NCI-H1417 treated with DMSO at 0.1 percent for 48 hours (cell line): ENCODE results near the gene SSRP1.
"Not testable (repeated sequence)": the region's sequence is repeated elsewhere in the genome, so short reads cannot be mapped to it uniquely, and the experiment has no call there.

Experiments used
- DNase-seq: peaks from one replicate; lab custom pipeline; 2025; lab: John Stamatoyannopoulos, UW

SSRP1 gene

GRCh38 chr11:57338142-57338541, 2.5 kb upstream of the SSRP1 start, which contains the start of gene P2RX3:
TSS of gene P2RX3 (plus strand) at chr11:57338352. CDS start at chr11:57338551, 199 bp downstream.
- no peak for DNase-seq

- not testable (repeated sequence) for DNase-seq
Observed at GRCh38 chr11:57336856-57337255, 1.2 kb upstream of the SSRP1 start.

GRCh38 chr11:57336111-57336666, 497 bp upstream of the SSRP1 start:
- no peak for DNase-seq

- no peak for DNase-seq
Observed at GRCh38 chr11:57335023-57335342, 709 bp downstream of the SSRP1 start.

- DNase-seq, result no peak
Observed at GRCh38 chr11:57332694-57333440, 2.8 kb downstream of the SSRP1 start.

- DNase-seq, result no peak
Observed at GRCh38 chr11:57331720-57332119, 4.0 kb downstream of the SSRP1 start.

- DNase-seq, result no peak
Observed at GRCh38 chr11:57330029-57330428, 5.7 kb downstream of the SSRP1 start.

GRCh38 chr11:57327721-57328120, 8.0 kb downstream of the SSRP1 start:
- DNase-seq, result no peak

GRCh38 chr11:57325735-57326048, 10.0 kb downstream of the SSRP1 start:
- no peak for DNase-seq

- peak; percentile 77 for DNase-seq
Observed at GRCh38 chr11:57324886-57325734, 10.6 kb downstream of the SSRP1 start, which contains the start of gene TNKS1BP1. TSS of gene TNKS1BP1 (minus strand) at chr11:57324952. CDS start at chr11:57321885, 3,067 bp downstream.

- no peak for DNase-seq
Observed at GRCh38 chr11:57324154-57324885, 11.4 kb downstream of the SSRP1 start.

- DNase-seq, result no peak
Observed at GRCh38 chr11:57323855-57324153, 11.9 kb downstream of the SSRP1 start.

GRCh38 chr11:57323167-57323854, 12.4 kb downstream of the SSRP1 start:
- DNase-seq, result no peak

GRCh38 chr11:57322256-57323166, 13.2 kb downstream of the SSRP1 start:
- DNase-seq, result no peak

GRCh38 chr11:57321388-57322255, 14.1 kb downstream of the SSRP1 start:
- DNase-seq, result no peak

- DNase-seq, result no peak
Observed at GRCh38 chr11:57320719-57321387, 14.8 kb downstream of the SSRP1 start.

GRCh38 chr11:57320067-57320718, 15.5 kb downstream of the SSRP1 start:
- DNase-seq, result no peak

GRCh38 chr11:57318178-57318577, 17.5 kb downstream of the SSRP1 start:
- DNase-seq, result no peak

GRCh38 chr11:57316017-57316416, 19.7 kb downstream of the SSRP1 start:
- no peak for DNase-seq
